ENCODE data around the gene KCTD4.

DNA sequence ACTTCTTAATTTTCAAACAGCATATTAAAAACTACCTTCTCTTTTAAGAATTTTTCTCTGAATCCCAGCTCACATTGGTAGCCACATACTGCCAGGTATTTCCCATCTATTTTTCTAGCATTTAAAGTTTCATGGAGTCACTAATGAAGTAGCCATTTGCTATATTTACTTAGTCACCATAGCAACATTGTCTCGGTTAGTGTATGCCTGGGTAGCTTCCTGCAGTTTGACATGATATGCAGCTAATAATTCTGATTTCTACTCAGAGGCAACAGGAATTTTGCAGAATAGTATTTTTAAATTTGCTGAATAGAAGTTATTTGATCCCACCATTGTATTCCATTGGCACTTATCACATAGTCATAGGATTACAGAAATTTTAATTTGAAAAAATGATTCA is 30.9 kb upstream of the KCTD4 start:
- TF ChIP-seq CTCF (IDR thresholded peaks at IDR 0.05), result no peak
- TF ChIP-seq POLR2A (IDR thresholded peaks at IDR 0.05), result no peak

Data from heart left ventricle (tissue), 13 donors.